HG03558 (cell line): Measurements from ENCODE around the gene HOXD1.

Source experiments
- ATAC-seq: cut with Tn5 transposase; IDR thresholded peaks from one replicate; pipeline ENCODE4 v1.9.1; 2021; ENCODE audit warnings: moderate number of reproducible peaks; ENCODE audit not compliant: unreplicated experiment; ENCODE audit errors: extremely low read depth

Gene HOXD1

GRCh38 chr2:176178757-176179295 lies 9.6 kb upstream of the HOXD1 start:
- no peak for ATAC-seq

- no peak for ATAC-seq
Observed at GRCh38 chr2:176181551-176181950, 6.9 kb upstream of the HOXD1 start.

GRCh38 chr2:176182671-176183070 lies 5.8 kb upstream of the HOXD1 start:
- ATAC-seq: no peak

- no peak for ATAC-seq
Observed at GRCh38 chr2:176184749-176185148, 3.7 kb upstream of the HOXD1 start.

GRCh38 chr2:176186024-176186423 lies 2.4 kb upstream of the HOXD1 start:
- no peak for ATAC-seq

- ATAC-seq: no peak
Observed at GRCh38 chr2:176187200-176187898, 1.1 kb upstream of the HOXD1 start.

GRCh38 chr2:176188774-176189680 lies 559 bp downstream of the HOXD1 start:
- ATAC-seq: no peak

GRCh38 chr2:176189681-176190641 lies 1.5 kb downstream of the HOXD1 start:
- no peak for ATAC-seq

- ATAC-seq: no peak
Observed at GRCh38 chr2:176192351-176192750, 3.9 kb downstream of the HOXD1 start.

- ATAC-seq: no peak
Observed at GRCh38 chr2:176193048-176193447, 4.6 kb downstream of the HOXD1 start.

- no peak for ATAC-seq
Observed at GRCh38 chr2:176199902-176200301, 11.4 kb downstream of the HOXD1 start.

- no peak for ATAC-seq
Observed at GRCh38 chr2:176200971-176201370, 12.5 kb downstream of the HOXD1 start.

- no peak for ATAC-seq
Observed at GRCh38 chr2:176202491-176202890, 14.0 kb downstream of the HOXD1 start.

GRCh38 chr2:176205126-176205525 lies 16.7 kb downstream of the HOXD1 start:
- no peak for ATAC-seq

- no peak for ATAC-seq
Observed at GRCh38 chr2:176206136-176206535, 17.7 kb downstream of the HOXD1 start.

GRCh38 chr2:176206682-176207081 lies 18.2 kb downstream of the HOXD1 start:
- ATAC-seq: no peak

- ATAC-seq: no peak
Observed at GRCh38 chr2:176211110-176211509, 22.6 kb downstream of the HOXD1 start.

- ATAC-seq: no peak
Observed at GRCh38 chr2:176212276-176212675, 23.8 kb downstream of the HOXD1 start.

GRCh38 chr2:176213406-176213805 lies 24.9 kb downstream of the HOXD1 start:
- no peak for ATAC-seq

- ATAC-seq: no peak
Observed at GRCh38 chr2:176227874-176228273, 39.4 kb downstream of the HOXD1 start.
